ENCODE data around the gene PRDM15. TPM values are rescaled to one million over a fixed set of nuclear protein-coding genes. Genes with fewer than 3 reads are reported as not detected.

PRDM15 gene
- polyA plus RNA-seq, 1 experiment = 7.6 TPM

DNA sequence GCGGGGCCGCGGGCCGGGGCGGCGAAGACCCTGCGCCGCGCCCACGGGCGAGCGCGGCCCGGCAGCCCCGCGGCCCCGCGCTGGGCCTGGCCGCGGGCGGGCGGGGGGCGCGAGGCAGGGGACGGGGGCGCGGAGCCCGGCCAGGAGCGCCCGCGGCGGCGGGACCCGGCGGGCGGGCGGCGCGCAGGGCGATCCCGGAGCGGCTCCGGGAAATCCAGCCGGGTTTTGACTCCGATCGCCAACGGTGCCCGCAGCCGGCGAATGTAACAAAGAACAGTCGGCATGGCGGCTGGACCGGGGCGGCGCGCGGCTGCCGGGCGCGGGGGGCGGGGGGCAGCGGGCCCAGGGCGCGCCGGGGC lies 334 bp downstream of the PRDM15 start:
- no peak for DNase-seq (ENCODE audit: low read depth)
- Histone ChIP-seq H3K4me3 (ENCODE audit: low read depth, low read length) (peak overlapping the region; percentile 85), H3K27me3 (ENCODE audit: control insufficient read depth, insufficient read depth, low read length) (no peaks in the 10 kb centered on the region), H3K36me3 (ENCODE audit: control insufficient read depth, insufficient read depth, low read length) (no peaks in the 10 kb centered on the region; the same call in 1 of the 2 replicates)
- ChIA-PET POLR2A (no interaction called here), CTCF (interaction anchor here (0.9 to 1.6 kb wide), 2 partner anchors 79 to 264 kb away, joined by 3 to 4 read pairs; no protein-coding TSS in a partner anchor)
- TF ChIP-seq CTCF (IDR thresholded peaks at IDR 0.05; ENCODE audit: insufficient read depth, low read depth, low read length) = no peak

- no peak for TF ChIP-seq CTCF (IDR thresholded peaks at IDR 0.05; ENCODE audit: insufficient read depth, low read depth, low read length)
- CTCF ChIA-PET = interaction anchor here (0.6 to 1.6 kb wide), 6 partner anchors 117 to 944 kb away, joined by 3 to 4 read pairs (median 3); no protein-coding TSS in a partner anchor
- peak overlapping the region; percentile 85 for H3K4me3 ChIP-seq (ENCODE audit: low read depth, low read length)
- no peaks in the 10 kb centered on the region for H3K27me3 ChIP-seq (ENCODE audit: control insufficient read depth, insufficient read depth, low read length)
- no peak for DNase-seq (ENCODE audit: low read depth)
- POLR2A ChIA-PET = interaction anchor here (0.6 to 1.1 kb wide), 2 partner anchors 239 to 1078 kb away, joined by 3 to 12 read pairs; no protein-coding TSS in a partner anchor
- H3K36me3 ChIP-seq (ENCODE audit: control insufficient read depth, insufficient read depth, low read length) = no peaks in the 10 kb centered on the region; the same call in 1 of the 2 replicates
Observed at GRCh38 chr21:41877901-41878830, 978 bp downstream of the PRDM15 start.

- Histone ChIP-seq H3K36me3 (ENCODE audit: control insufficient read depth, insufficient read depth, low read length) (peaks cover 2% of the 10 kb centered on the region), H3K27me3 (ENCODE audit: control insufficient read depth, insufficient read depth, low read length) (no peaks in the 10 kb centered on the region), H3K4me3 (ENCODE audit: low read depth, low read length) (no peak overlapping the region)
- no peak for TF ChIP-seq CTCF (IDR thresholded peaks at IDR 0.05; ENCODE audit: insufficient read depth, low read depth, low read length)
- DNase-seq (ENCODE audit: low read depth) = no peak
- POLR2A ChIA-PET = interaction anchor here (1.1 kb wide), 1 partner anchor 240 kb away, joined by 3 read pairs; no protein-coding TSS in a partner anchor
- CTCF ChIA-PET = interaction anchor here (0.6 to 1.5 kb wide), 5 partner anchors 116 to 945 kb away, joined by 3 to 4 read pairs (median 3); no protein-coding TSS in a partner anchor
Observed at GRCh38 chr21:41876928-41877652, 2.1 kb downstream of the PRDM15 start.

DNA sequence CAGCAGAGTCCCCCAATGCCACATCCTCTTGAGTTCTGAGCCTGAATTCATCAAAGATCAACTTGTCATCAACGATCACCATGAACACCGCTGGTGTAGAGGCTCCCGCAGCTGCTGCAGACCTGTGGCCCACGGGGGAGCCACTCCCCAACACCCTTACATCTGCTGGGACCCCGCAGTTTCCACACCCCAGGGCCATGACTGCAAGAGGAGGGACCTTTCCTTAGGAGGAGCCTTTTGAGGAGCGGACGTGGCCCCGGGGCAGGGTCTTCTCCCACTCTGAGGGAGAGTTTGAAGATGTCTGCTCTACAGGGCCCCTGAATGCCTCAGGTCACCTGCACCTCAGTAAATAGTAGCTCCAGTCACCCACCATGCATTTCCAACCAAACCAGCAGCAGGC lies 2.7 kb downstream of the PRDM15 start:
- peaks cover 2% of the 10 kb centered on the region for H3K36me3 ChIP-seq (ENCODE audit: control insufficient read depth, insufficient read depth, low read length)
- TF ChIP-seq CTCF (IDR thresholded peaks at IDR 0.05; ENCODE audit: insufficient read depth, low read depth, low read length) = no peak
- ChIA-PET CTCF (interaction anchor here (0.6 to 1.8 kb wide), 2 partner anchors 10 to 60 kb away, joined by 4 read pairs; no protein-coding TSS in a partner anchor), POLR2A (no interaction called here)
- no peak overlapping the region for H3K4me3 ChIP-seq (ENCODE audit: low read depth, low read length)
- H3K27me3 ChIP-seq (ENCODE audit: control insufficient read depth, insufficient read depth, low read length) = no peaks in the 10 kb centered on the region
- DNase-seq (ENCODE audit: low read depth) = no peak

- TF ChIP-seq CTCF (IDR thresholded peaks at IDR 0.05; ENCODE audit: insufficient read depth, low read depth, low read length) = no peak
- DNase-seq (ENCODE audit: low read depth) = no peak
- Histone ChIP-seq H3K4me3 (ENCODE audit: low read depth, low read length) (no peak overlapping the region), H3K36me3 (ENCODE audit: control insufficient read depth, insufficient read depth, low read length) (peaks cover 2% of the 10 kb centered on the region), H3K27me3 (ENCODE audit: control insufficient read depth, insufficient read depth, low read length) (no peaks in the 10 kb centered on the region)
- ChIA-PET POLR2A (no interaction called here), CTCF (interaction anchor here (1.7 to 1.8 kb wide), 2 partner anchors 58 to 242 kb away, joined by 4 to 6 read pairs; no protein-coding TSS in a partner anchor)
Observed at GRCh38 chr21:41875086-41875485, 4.1 kb downstream of the PRDM15 start.
